Measurements from ENCODE around the gene MRPL52.
A peak's percentile ranks its signal among the peaks of the same experiment; 100 is the strongest.
"Not testable (repeated sequence)": the region's sequence is repeated elsewhere in the genome, so short reads cannot be mapped to it uniquely, and the experiment has no call there.

Gene MRPL52

DNA sequence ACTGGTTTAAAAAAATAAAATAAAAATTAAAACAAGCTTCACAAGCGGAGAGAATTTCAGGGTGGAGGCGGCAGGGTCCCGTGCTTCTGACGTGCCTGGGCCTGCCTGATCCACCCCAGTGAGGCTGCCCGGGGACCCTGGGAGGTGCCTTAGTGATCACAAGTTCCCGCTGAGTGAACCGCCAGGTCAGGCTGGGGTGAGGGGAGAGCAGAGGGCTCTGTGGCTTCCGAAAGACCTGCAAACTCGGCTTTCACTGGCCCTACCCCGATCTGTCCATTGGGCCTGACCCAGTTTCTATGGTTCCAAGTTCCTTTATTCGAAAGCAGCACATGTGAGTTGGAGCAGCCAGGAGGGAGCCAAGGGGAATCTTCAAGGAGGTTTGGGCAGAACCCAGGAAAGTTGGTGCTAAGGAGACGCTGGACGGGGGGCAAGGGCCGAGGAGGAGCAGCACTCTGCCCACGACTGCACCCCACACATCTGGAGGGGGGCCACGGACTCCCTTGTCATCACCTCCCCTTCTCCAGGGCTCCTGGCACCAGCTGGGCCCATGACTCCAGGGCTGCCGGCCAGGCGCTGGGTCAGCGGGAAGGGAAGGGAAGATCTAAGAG, 19.6 kb downstream of the MRPL52 start:
- TF ChIP-seq ZFX (IDR thresholded peaks at IDR 0.05; ENCODE audit: borderline replicate concordance), result no peak
- TF ChIP-seq, protein P1, sequence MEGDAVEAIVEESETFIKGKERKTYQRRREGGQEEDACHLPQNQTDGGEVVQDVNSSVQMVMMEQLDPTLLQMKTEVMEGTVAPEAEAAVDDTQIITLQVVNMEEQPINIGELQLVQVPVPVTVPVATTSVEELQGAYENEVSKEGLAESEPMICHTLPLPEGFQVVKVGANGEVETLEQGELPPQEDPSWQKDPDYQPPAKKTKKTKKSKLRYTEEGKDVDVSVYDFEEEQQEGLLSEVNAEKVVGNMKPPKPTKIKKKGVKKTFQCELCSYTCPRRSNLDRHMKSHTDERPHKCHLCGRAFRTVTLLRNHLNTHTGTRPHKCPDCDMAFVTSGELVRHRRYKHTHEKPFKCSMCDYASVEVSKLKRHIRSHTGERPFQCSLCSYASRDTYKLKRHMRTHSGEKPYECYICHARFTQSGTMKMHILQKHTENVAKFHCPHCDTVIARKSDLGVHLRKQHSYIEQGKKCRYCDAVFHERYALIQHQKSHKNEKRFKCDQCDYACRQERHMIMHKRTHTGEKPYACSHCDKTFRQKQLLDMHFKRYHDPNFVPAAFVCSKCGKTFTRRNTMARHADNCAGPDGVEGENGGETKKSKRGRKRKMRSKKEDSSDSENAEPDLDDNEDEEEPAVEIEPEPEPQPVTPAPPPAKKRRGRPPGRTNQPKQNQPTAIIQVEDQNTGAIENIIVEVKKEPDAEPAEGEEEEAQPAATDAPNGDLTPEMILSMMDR (IDR thresholded peaks at IDR 0.05), result no peak
- H3K27ac ChIP-seq, result no peak overlapping the region

DNA sequence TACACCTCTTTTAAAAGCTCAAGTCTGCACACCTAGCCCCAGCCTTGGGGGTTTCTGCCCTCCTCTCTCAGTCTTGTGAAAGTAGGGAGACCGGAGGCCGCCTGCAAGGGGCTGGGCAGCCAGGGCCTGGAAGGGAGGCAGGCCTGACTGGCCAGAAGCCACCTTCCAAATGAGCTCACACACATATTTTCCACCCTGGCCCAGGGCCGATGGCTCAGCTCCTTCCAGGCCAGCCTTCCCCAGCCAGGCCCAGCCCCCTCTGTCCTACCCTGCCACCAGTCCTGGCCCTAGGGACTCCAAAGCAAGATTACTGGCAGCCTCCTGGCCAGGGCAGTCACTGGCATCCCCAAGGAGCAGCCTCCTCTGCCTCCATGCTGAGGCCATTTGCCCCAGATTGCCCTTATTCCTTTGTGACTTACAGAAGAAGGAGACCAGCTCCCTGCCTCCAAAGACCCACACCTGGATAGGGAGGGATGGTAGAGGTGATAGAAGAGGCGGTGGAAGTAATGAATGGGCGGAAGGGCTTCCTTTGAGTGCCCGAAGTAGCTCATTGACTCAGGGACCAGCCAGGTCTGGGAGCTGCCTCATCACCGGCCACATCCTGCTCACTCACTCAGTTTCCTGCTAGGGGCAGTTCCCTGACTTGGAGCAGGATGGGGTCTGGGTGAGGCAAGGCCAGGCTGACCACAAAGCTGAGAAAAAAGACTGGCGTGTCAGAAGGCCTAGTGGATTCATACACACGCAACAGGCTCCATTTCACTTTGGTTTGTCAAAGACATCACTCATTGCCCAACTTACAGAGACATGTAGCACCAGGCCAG, 21.5 kb downstream of the MRPL52 start:
- TF ChIP-seq, protein P1 (IDR thresholded peaks at IDR 0.05), result no peak
- no peak for TF ChIP-seq ZFX (IDR thresholded peaks at IDR 0.05; ENCODE audit: borderline replicate concordance)
- no peak overlapping the region for H3K27ac ChIP-seq

DNA sequence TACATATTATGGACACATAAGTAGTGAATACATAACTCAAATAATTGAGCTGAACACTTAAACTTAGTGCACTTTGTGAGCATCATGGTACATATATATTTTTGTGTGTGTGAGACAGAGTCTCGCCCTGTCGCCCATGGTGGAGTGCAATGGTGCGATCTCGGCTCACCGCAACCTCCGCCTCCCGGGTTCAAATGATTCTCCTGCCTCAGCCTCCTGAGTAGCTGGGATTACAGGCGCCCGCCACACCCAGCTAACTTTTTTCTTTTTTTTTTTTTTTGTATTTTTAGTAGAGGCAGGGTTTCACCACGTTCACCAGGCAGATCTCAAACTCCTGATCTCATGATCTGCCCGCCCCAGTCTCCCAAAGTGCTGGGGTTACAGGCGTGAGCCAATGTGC, 22.5 kb downstream of the MRPL52 start:
- H3K27ac ChIP-seq, result not testable (repeated sequence)

DNA sequence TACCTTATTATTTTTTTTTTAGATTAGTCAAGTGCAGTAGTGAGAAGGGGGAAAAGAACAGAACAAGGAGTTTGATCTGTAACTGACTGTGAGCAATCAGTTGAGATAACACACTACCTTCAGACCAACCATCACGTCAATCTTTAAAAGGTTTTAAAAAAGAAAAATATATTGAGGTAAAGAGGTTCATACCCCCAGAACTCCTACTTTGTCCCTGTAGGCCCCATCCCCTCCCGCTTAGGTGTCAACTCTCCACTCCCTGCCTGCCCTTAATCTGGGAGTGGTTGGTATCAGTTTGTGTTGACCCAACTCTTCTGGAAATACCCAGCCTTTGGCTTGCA, 22.9 kb downstream of the MRPL52 start:
- no peak for TF ChIP-seq ZFX (IDR thresholded peaks at IDR 0.05; ENCODE audit: borderline replicate concordance)
- H3K27ac ChIP-seq, result no peak overlapping the region

DNA sequence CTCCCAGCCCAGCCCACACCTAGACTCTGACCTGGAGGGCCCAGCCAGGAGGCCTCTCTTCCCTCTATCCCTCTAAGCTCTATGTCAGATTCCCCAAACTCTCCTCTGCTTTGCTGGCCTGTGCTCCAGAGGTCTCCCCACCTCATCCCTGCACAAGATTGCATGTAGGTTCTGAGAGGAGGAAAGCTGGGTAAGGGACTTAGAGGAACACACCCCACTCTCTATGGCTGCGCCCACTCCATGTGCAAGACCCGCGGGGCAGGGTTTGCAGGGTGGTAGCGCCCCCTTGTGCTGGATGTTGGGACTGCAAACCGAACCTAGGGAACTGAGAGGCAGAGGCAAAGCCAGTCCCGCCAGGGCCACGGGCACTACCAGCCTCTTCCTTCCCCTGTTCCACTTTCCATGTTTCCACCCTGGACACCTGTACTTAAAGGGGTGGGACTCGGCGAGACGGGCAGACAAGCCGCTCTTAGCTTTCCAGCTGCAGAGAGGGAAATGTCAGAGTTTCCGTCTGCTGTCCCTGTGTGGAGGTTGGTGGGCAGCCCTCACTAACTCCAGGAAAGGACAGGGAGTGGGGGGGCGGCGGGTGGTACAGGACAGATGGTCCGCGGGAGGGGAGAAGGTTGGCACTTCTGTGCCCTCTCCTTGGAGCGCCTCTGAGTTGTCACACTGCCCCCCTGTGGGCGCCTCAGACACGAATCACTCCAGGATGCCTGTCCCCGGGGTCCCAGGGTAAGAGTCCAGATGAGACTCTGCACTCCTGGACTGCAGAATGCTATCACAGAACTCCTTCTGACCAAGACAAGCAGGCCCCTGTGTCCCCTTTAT, 23.5 kb downstream of the MRPL52 start:
- TF ChIP-seq ZFX (IDR thresholded peaks at IDR 0.05; ENCODE audit: borderline replicate concordance), result no peak
- TF ChIP-seq, protein P1 (IDR thresholded peaks at IDR 0.05), result peak; percentile 96
- no peak overlapping the region for H3K27ac ChIP-seq

DNA sequence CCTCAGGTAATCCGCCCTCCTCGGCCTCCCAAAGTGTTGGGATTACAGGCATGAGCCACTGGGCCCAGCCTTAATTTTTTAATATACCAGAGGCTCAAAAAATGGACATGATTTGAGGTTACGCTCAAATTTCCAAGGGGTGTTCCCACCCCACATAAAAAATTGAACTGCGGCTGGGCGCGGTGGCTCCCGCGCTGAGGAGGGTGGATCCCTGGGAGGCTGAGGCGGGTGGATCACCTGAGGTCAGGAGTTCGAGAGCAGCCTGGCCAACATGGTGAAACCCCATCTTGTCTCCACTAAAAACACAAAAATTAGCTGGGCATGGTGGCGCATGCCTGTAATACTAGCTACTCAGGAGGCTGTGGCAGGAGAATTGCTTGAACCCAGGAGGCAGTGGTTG, 24.6 kb downstream of the MRPL52 start:
- not testable (repeated sequence) for H3K27ac ChIP-seq

DNA sequence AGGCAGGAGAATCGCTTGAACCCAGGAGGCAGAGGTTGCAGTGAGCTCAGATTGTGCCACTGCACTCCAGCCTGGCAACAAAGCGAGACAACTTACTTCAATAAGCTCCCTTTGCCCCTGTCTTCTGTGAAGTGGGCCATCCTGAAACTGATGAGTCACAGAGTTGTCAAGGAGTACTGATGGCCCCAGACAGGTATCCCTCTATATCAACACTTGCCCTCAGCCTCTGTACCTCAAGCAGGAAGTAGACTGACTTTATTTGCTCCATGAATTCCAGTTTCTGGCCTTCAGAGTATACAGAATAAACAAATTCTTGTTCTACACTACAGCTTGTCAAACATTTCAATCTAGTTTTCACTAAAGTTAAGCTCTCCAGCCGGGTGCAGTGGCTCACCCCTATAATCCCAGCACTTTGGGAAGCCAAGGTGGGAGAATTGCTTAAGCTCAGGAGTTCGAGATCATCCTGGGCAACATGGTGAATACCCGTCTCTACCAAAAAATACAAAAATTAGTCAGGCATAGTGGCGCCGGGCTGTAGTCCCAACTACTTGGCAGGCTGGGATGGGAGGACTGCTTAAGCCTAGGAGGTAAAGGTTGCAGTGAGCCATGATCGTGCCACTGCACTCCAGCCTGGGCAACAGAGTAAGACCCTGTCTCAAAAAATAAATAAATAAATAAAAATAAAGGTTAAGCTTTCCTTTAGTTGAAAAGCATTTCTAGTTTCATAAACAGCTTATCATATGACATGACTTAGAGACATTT, 25.5 kb downstream of the MRPL52 start:
- no peak for TF ChIP-seq ZFX (IDR thresholded peaks at IDR 0.05; ENCODE audit: borderline replicate concordance)

DNA sequence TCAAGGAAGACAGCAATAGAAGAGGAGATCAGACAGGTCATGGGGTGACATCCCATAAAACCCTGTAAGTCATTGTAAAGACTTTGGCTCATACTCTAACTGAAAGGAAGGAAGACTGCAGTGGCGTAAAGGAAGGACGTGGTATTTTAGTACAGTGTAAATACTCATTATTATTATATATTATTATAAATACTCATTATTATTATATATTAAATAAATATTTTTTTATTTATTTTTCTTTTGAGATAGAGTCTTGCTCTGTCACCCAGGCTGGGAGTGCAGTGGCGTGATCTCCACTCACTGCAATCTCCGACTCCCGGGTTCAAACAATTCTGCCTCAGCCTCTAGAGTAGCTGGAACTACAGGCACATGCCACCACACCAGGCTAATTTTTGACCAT, 26.7 kb downstream of the MRPL52 start:
- no peak for TF ChIP-seq ZFX (IDR thresholded peaks at IDR 0.05; ENCODE audit: borderline replicate concordance)
- TF ChIP-seq, protein P1 (IDR thresholded peaks at IDR 0.05), result no peak
- H3K27ac ChIP-seq, result no peak overlapping the region

More for the DNA sequence above, 25.5 kb downstream of the MRPL52 start:
- H3K27ac ChIP-seq, result no peak overlapping the region

DNA sequence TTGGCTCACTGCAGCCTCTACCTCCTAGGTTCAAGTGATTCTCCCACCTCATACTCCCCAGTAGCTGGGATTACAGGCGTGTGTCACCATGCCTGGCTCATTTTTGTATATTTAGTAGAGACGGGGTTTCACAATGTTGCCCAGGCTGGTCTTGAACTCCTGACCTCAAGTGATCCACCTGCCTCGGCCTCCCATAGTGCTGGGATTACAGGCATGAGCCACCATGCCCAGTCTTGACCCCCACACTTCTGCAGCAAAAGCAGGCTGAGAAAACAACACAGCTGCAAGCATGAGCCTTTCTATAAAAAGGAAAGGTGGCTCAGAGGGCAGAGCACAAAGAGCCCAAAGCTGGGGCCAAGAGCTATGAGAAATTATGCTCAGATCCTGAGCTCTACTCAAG, 30.7 kb downstream of the MRPL52 start:
- H3K27ac ChIP-seq, result not testable (repeated sequence)
